HT1080 (cell line): ENCODE measurements around the gene BABAM1. TPM values are rescaled to one million over a fixed set of nuclear protein-coding genes. Genes with fewer than 3 reads are reported as not detected.
A peak's percentile ranks its signal among the peaks of the same experiment; 100 is the strongest.

Experiments used
- DNase-seq: peaks from one replicate; pipeline ENCODE4 v3.0.0-alpha.2; 2015; ENCODE audit warnings: low read depth
- total RNA-seq: library from RNA; depleted of rRNA; stranded (reverse); fragments of >200 nt; shearing (Covaris generic); gene quantifications from 2 replicates; pipeline ENCODE4 v1.2.3, GENCODE V29; 2014

The BABAM1 gene
- total RNA-seq, 1 experiment from 2014 or later, result 260 TPM

- no peak for DNase-seq
Observed at GRCh38 chr19:17243211-17243829, 23.9 kb upstream of the BABAM1 start.

- DNase-seq, result no peak
Observed at GRCh38 chr19:17243830-17244617, 23.2 kb upstream of the BABAM1 start.

GRCh38 chr19:17244618-17245534, 22.4 kb upstream of the BABAM1 start:
- DNase-seq, result no peak

- DNase-seq, result no peak
Observed at GRCh38 chr19:17245535-17245984, 21.7 kb upstream of the BABAM1 start, which contains the start of gene NR2F6. Gene NR2F6, minus strand, starts transcription at chr19:17245919. Its CDS starts 699 bp downstream, at chr19:17245220.

GRCh38 chr19:17246681-17247425, 20.4 kb upstream of the BABAM1 start:
- peak; percentile 41 for DNase-seq

GRCh38 chr19:17248011-17248776, 19.0 kb upstream of the BABAM1 start:
- no peak for DNase-seq

- no peak for DNase-seq
Observed at GRCh38 chr19:17249887-17250548, 17.2 kb upstream of the BABAM1 start.

- DNase-seq, result peak; percentile 26
Observed at GRCh38 chr19:17254636-17255035, 12.6 kb upstream of the BABAM1 start.

GRCh38 chr19:17255150-17255621, 12.1 kb upstream of the BABAM1 start:
- DNase-seq, result peak; percentile 48

- DNase-seq, result no peak
Observed at GRCh38 chr19:17256130-17256529, 11.1 kb upstream of the BABAM1 start.

GRCh38 chr19:17259118-17259780, 8.0 kb upstream of the BABAM1 start:
- no peak for DNase-seq

- DNase-seq, result no peak
Observed at GRCh38 chr19:17259934-17260333, 7.3 kb upstream of the BABAM1 start.

- DNase-seq, result peak; percentile 80
Observed at GRCh38 chr19:17260842-17261325, 6.4 kb upstream of the BABAM1 start.

GRCh38 chr19:17262557-17262956, 4.7 kb upstream of the BABAM1 start:
- no peak for DNase-seq

- DNase-seq, result no peak
Observed at GRCh38 chr19:17263712-17264640, 3.3 kb upstream of the BABAM1 start.

GRCh38 chr19:17264641-17264979, 2.6 kb upstream of the BABAM1 start, which contains the start of gene USHBP1:
Gene USHBP1, minus strand, starts transcription at chr19:17264745. Its CDS starts 446 bp downstream, at chr19:17264299.
- no peak for DNase-seq

- DNase-seq, result no peak
Observed at GRCh38 chr19:17266026-17266425, 1.2 kb upstream of the BABAM1 start.

GRCh38 chr19:17266589-17266974, 661 bp upstream of the BABAM1 start:
- no peak for DNase-seq
